H1 (cell line): Measurements from ENCODE around the gene LTBP4. TPM values are rescaled to one million over a fixed set of nuclear protein-coding genes. Genes with fewer than 3 reads are reported as not detected.

Source experiments
- CTCF ChIA-PET: fragments of 300-600 bp; sonication (Branson Sonifier 250); formaldehyde crosslinking; loops from one replicate; lab custom pipeline; 2021; ENCODE audit not compliant: partially characterized antibody; lab: Charles Lee
- POLR2A ChIA-PET: fragments of 300-600 bp; sonication (Branson Sonifier 250); formaldehyde crosslinking; loops from one replicate; lab custom pipeline; 2021; ENCODE audit warnings: inconsistent platforms; ENCODE audit not compliant: partially characterized antibody; lab: Charles Lee
- DNase-seq, 2 experiments: peaks; one replicate each; pipeline versions ENCODE4 v3.0.0 to v3.0.0-alpha.2; 2010 to 2022; ENCODE audit warnings: low spot score in 2 of 2, low read depth in 1 of 2, mixed read lengths in 1 of 2
- FAIRE-seq: peaks from 2 replicates; lab custom pipeline; 2011; peaks lifted over from hg19 to GRCh38; lab: Jason Lieb, UNC
- H2AFZ ChIP-seq: 2 replicates; pipeline ENCODE4 v1.8.1; 2012; ENCODE audit warnings: low read length, inconsistent platforms
- H2AK5ac ChIP-seq: 2 replicates; pipeline ENCODE4 v1.6.1; 2013; ENCODE audit warnings: low read depth, low read length
- H2BK120ac ChIP-seq: replicated peaks from 2 replicates; pipeline ENCODE3; 2013; ENCODE audit warnings: low read depth, low read length, inconsistent platforms
- H2BK12ac ChIP-seq: 2 replicates; pipeline ENCODE4 v1.6.1; 2013; ENCODE audit warnings: low read depth, low read length
- H2BK15ac ChIP-seq: 2 replicates; pipeline ENCODE4 v1.6.1; 2013; ENCODE audit warnings: low read length
- H2BK20ac ChIP-seq: 2 replicates; pipeline ENCODE4 v1.6.1; 2013; ENCODE audit warnings: low read length
- H2BK5ac ChIP-seq: 2 replicates; pipeline ENCODE4 v1.6.1; 2013; ENCODE audit warnings: low read depth, low read length
- H3K14ac ChIP-seq: 2 replicates; pipeline ENCODE4 v1.6.1; 2013; ENCODE audit warnings: inconsistent platforms; ENCODE audit not compliant: insufficient read length
- H3K18ac ChIP-seq: 2 replicates; pipeline ENCODE4 v1.6.1; 2013; ENCODE audit warnings: low read length; ENCODE audit errors: extremely low read depth
- H3K23ac ChIP-seq: 2 replicates; pipeline ENCODE4 v1.6.1; 2013; ENCODE audit warnings: inconsistent platforms; ENCODE audit not compliant: insufficient read length
- H3K23me2 ChIP-seq: 2 replicates; pipeline ENCODE4 v1.6.1; 2013; ENCODE audit warnings: low read depth, low read length
- H3K27ac ChIP-seq: 2 replicates; pipeline ENCODE4 v1.6.1; 2011; ENCODE audit warnings: low read depth, low read length, inconsistent platforms
- H3K27me3 ChIP-seq, 4 experiments: replicated peaks in 1 of 4; 1 replicate in 1 of 4; 2 replicates in 3 of 4; pipeline versions ENCODE4 v1.6.1 to v1.8.1; 2011 to 2013; ENCODE audit warnings: low read length in 3 of 4, mild to moderate bottlenecking in 3 of 4, inconsistent platforms in 2 of 4, mixed read lengths in 2 of 4, moderate library complexity in 1 of 4; ENCODE audit not compliant: control insufficient read depth in 3 of 4, insufficient read depth in 3 of 4; ENCODE audit errors: extremely low read depth in 1 of 4
- H3K36me3 ChIP-seq, 4 experiments: 2 replicates each; pipeline versions ENCODE4 v1.6.1 to v1.8.1; 2011 to 2013; ENCODE audit warnings: mild to moderate bottlenecking in 4 of 4, low read length in 3 of 4, moderate library complexity in 2 of 4, control low read depth in 1 of 4, inconsistent platforms in 1 of 4; ENCODE audit not compliant: insufficient read depth in 4 of 4, control insufficient read depth in 2 of 4
- H3K4ac ChIP-seq: replicated peaks from 2 replicates; pipeline ENCODE3; 2013; ENCODE audit warnings: low read length, low read depth, mixed read lengths, inconsistent platforms; ENCODE audit not compliant: insufficient read length
- H3K4me1 ChIP-seq, 4 experiments: replicated peaks in 1 of 4; 1 replicate in 1 of 4; 2 replicates in 3 of 4; pipeline versions ENCODE4 v1.6.1 to v1.8.1; 2011 to 2013; ENCODE audit warnings: low read length in 3 of 4, inconsistent platforms in 2 of 4, mixed read lengths in 1 of 4; ENCODE audit not compliant: insufficient read depth in 4 of 4, control insufficient read depth in 3 of 4
- H3K4me2 ChIP-seq, 2 experiments: 2 replicates each; pipeline versions ENCODE4 v1.6.1 to v1.8.1; 2011 to 2013; ENCODE audit warnings: low read depth in 2 of 2, low read length in 2 of 2, control low read depth in 1 of 2, inconsistent platforms in 1 of 2, mild to moderate bottlenecking in 1 of 2; ENCODE audit not compliant: insufficient read depth in 1 of 2
- H3K4me3 ChIP-seq, 4 experiments: fragments of 200-600, 300-600 bp in 1 of 4; sonication (generic), shearing (Covaris generic), sonication (Bioruptor Twin) in 1 of 4; 2 replicates each; pipeline versions ENCODE4 v1.5.1 to v1.8.1; 2011 to 2016; ENCODE audit warnings: low read length in 4 of 4, low read depth in 3 of 4, control low read depth in 2 of 4, inconsistent platforms in 2 of 4, mild to moderate bottlenecking in 2 of 4, mixed read lengths in 1 of 4, moderate library complexity in 1 of 4; ENCODE audit not compliant: insufficient read depth in 2 of 4; ENCODE audit errors: extremely low read depth in 1 of 4
- H3K56ac ChIP-seq: replicated peaks from 2 replicates; pipeline ENCODE3; 2013; ENCODE audit warnings: low read depth, mild to moderate bottlenecking, mixed read lengths, low read length, inconsistent platforms; ENCODE audit not compliant: insufficient read length
- H3K79me1 ChIP-seq: 2 replicates; pipeline ENCODE4 v1.6.1; 2013; ENCODE audit warnings: low read depth, low read length, control low read depth
- H3K79me2 ChIP-seq, 2 experiments: 2 replicates each; pipeline versions ENCODE4 v1.6.1 to v1.8.1; 2012 to 2013; ENCODE audit warnings: low read length in 2 of 2, mild to moderate bottlenecking in 2 of 2, inconsistent platforms in 1 of 2; ENCODE audit not compliant: insufficient read depth in 2 of 2, control insufficient read depth in 1 of 2
- H3K9ac ChIP-seq, 4 experiments: replicated peaks in 1 of 4; 1 replicate in 1 of 4; 2 replicates in 3 of 4; pipeline versions ENCODE4 v1.6.1 to v1.8.1; 2011 to 2013; ENCODE audit warnings: low read depth in 3 of 4, low read length in 3 of 4, control low read depth in 2 of 4, mild to moderate bottlenecking in 2 of 4, moderate library complexity in 2 of 4, inconsistent platforms in 1 of 4; ENCODE audit errors: extremely low read depth in 1 of 4
- H3K9me3 ChIP-seq, 2 experiments: 2 replicates each; pipeline versions ENCODE4 v1.6.1 to v1.8.1; 2012 to 2013; ENCODE audit warnings: mild to moderate bottlenecking in 2 of 2, moderate library complexity in 2 of 2, control low read depth in 1 of 2, inconsistent platforms in 1 of 2, low read depth in 1 of 2, low read length in 1 of 2, mixed read lengths in 1 of 2; ENCODE audit not compliant: insufficient read depth in 2 of 2
- H4K20me1 ChIP-seq, 2 experiments: replicated peaks in 1 of 2; 2 replicates each; pipeline versions ENCODE3 to v1.8.1; 2011 to 2013; ENCODE audit warnings: inconsistent platforms in 2 of 2, low read length in 2 of 2, mild to moderate bottlenecking in 1 of 2; ENCODE audit not compliant: insufficient read depth in 2 of 2, control insufficient read depth in 1 of 2
- H4K5ac ChIP-seq: 2 replicates; pipeline ENCODE4 v1.6.1; 2013; ENCODE audit warnings: low read length, low read depth, mixed read lengths, inconsistent platforms; ENCODE audit not compliant: insufficient read length
- H4K8ac ChIP-seq: 2 replicates; pipeline ENCODE4 v1.8.0; 2013; ENCODE audit warnings: mild to moderate bottlenecking, moderate library complexity, low read length, inconsistent platforms; ENCODE audit not compliant: insufficient read depth; ENCODE audit errors: extremely low read depth
- H4K91ac ChIP-seq: replicated peaks from 2 replicates; pipeline ENCODE3; 2013; ENCODE audit warnings: low read length, mixed read lengths, inconsistent platforms; ENCODE audit not compliant: insufficient read length
- BCL11A ChIP-seq, 2 experiments: IDR thresholded peaks; one replicate each; pipeline ENCODE4 v1.6.1; 2011; ENCODE audit warnings: low read depth in 2 of 2, low read length in 2 of 2, mild to moderate bottlenecking in 2 of 2
- WGBS, 2 experiments: shearing (Covaris generic) in 1 of 2; methylation state at CpG; one replicate each; pipeline versions ENCODE4 v1.1.6 to v1.1.7; 2013 to 2015; ENCODE audit warnings: low lambda C conversion rate in 2 of 2, mixed read lengths in 2 of 2, inconsistent platforms in 1 of 2, low coverage in 1 of 2, missing lambda C conversion rate in 1 of 2; ENCODE audit not compliant: insufficient replicate concordance in 2 of 2, insufficient coverage in 1 of 2, insufficient read length in 1 of 2; ENCODE audit errors: extremely low coverage in 1 of 2, missing lambda C conversion rate in 1 of 2; 5-methylcytosine and 5-hydroxymethylcytosine counted together
- polyA plus RNA-seq, 7 experiments: library from polyadenylated mRNA; depleted of rRNA in 3 of 7; stranded (reverse) in 5 of 7; unstranded in 2 of 7; fragments of >200 nt in 5 of 7; fragments of 200-250 nt in 2 of 7; gene quantifications; 1 replicate in 5 of 7; 2 replicates in 1 of 7; 4 replicates in 1 of 7; pipeline versions ENCODE4 v1.2.1 to v1.2.3, GENCODE V29; 2011 to 2013; ENCODE audit warnings: missing spikeins in 2 of 7, mixed read lengths in 2 of 7
- total RNA-seq: library from RNA; stranded (reverse); fragmentation: NEBNext Ultra II Directional; extraction: Animal tissue kit (Norgen Biotek cat#: 25700); gene quantifications from 2 replicates; pipeline ENCODE4 v1.2.1, GENCODE V29; 2021

The LTBP4 gene
- total and polyA plus RNA-seq, 2 of the 8 experiments (the other 6 are each of a cell fraction or from before 2014, with no cell fraction given), result 54.5 to 77.1 TPM

DNA sequence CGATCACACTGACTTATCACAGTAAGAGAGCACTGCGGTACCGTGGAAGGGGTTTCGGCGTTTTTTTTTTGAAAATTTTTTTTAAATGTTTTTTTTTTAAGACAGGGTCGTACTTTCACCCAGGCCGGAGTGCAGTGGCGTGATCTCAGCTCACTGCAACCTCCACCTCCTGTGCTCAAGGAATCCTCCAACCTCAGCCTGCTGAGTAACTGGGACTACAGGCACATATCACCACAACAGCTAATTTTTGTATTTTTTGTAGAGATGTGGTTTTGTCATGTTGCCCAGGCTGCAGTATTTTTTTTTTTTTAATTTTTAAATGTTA is 19.0 kb downstream of the LTBP4 start:
- Histone ChIP-seq H3K27me3 (no peaks in the 10 kb centered on the region; a peak in 1 of 7 replicates), H3K36me3 (peaks cover 5 to 27% (median 14%) of the 10 kb centered on the region in 4 experiments), H3K27ac (no peak overlapping the region), H2AFZ (no peak overlapping the region), H3K18ac (no peak overlapping the region), H2AK5ac (no peak overlapping the region), H3K79me2 (no peaks in the 10 kb centered on the region), H2BK12ac (no peak overlapping the region), H3K4me2 (no peak overlapping the region), H3K4me3 (no peak overlapping the region), H3K9ac (no peak overlapping the region), H3K9me3 (no peaks in the 10 kb centered on the region), H4K91ac (no peak overlapping the region), H3K14ac (no peak overlapping the region), H2BK120ac (no peak overlapping the region), H3K4ac (no peak overlapping the region), H4K8ac (no peak overlapping the region), H4K5ac (no peak overlapping the region), H4K20me1 (peaks cover 2 to 4% of the 10 kb centered on the region in 2 experiments), H2BK5ac (no peak overlapping the region), H3K79me1 (no peaks in the 10 kb centered on the region), H2BK15ac (no peak overlapping the region), H3K23ac (no peak overlapping the region), H2BK20ac (no peak overlapping the region)
- POLR2A ChIA-PET, result interaction anchor here (0.6 to 1.7 kb wide), 5 partner anchors 10 to 853 kb away, joined by 3 to 5 read pairs (median 5); no protein-coding TSS in a partner anchor
- FAIRE-seq (no peak), DNase-seq (no peak)
- 92% methylated on average over 8 of the region's 8 CpGs; no CpG with 5 or more reads in 1 of the 2 experiments for whole genome bisulfite sequencing, 2 experiments
- CTCF ChIA-PET, result interaction anchor here (0.6 to 3.2 kb wide), 4 partner anchors 14 to 1134 kb away, joined by 3 to 29 read pairs (median 8); no protein-coding TSS in a partner anchor
- no peak for TF ChIP-seq BCL11A (IDR thresholded peaks at IDR 0.05; ENCODE audit: low read depth in 2 of 2, low read length in 2 of 2)
- TF ChIP-seq, all 59 proteins: peak for 0
- peaks cover 0 to 18% (median 8%) of the 10 kb centered on the region in 4 experiments; a peak in 6 of 7 replicates for H3K4me1 ChIP-seq
- peaks cover 2% of the 10 kb centered on the region; the same call in 1 of the 2 replicates for H3K23me2 ChIP-seq
- no peak overlapping the region for H3K56ac ChIP-seq
